HG03469 (cell line): ENCODE measurements around the gene ALDH1A2.

Experiments used
- ATAC-seq: cut with Tn5 transposase; IDR thresholded peaks from one replicate; pipeline ENCODE4 v1.9.1; 2021; ENCODE audit warnings: mild to moderate bottlenecking, moderate library complexity, moderate number of reproducible peaks; ENCODE audit not compliant: unreplicated experiment

The ALDH1A2 gene

GRCh38 chr15:57910672-57911071 lies 154.8 kb downstream of the ALDH1A2 start:
- no peak for ATAC-seq

DNA sequence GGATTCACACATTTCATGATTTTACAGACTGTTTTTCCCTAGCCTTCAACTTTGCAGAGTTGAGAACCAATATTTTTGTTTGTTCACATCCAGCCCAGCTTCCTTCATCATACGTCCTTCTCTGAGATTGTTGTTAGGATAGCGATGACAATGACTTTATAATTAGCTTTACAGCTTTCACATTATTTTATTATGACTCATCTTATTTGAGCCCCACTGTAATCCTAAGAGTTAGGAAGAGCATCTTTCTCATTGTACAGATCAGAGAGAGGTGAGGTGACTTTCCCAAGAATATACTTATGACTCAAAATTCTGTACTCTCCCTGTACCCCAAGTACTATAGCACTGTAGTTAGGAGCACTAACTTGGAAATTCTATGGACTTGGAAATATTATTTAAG lies 156.1 kb downstream of the ALDH1A2 start:
- no peak for ATAC-seq

- no peak for ATAC-seq
Measured at GRCh38 chr15:57903626-57904025, 161.9 kb downstream of the ALDH1A2 start.
